Measurements from ENCODE around the gene MIER2. TPM values are rescaled to one million over a fixed set of nuclear protein-coding genes. Genes with fewer than 3 reads are reported as not detected.

The MIER2 gene
- polyA plus RNA-seq, 1 donor from 2014 or later, result 16.0 TPM

DNA sequence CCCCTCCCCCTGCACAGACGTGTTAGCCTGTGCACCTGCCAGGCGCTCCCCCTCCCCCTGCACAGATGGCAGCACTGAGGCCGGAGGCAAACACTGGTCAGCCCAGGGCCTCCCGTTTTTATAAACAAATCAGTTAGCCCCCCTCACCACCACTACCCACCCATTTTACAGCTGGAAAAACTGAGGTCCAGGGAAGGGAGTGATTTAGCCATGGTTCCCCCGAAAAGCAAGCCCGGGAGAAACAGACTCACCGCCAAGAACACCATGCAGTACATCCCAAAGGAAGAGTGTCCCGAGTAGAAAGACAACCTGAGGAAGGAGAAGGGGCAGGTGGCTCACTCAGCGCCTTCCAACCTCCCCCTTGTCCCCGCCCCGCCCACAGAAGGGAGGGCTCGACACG is 62.1 kb downstream of the MIER2 start:
- no peak overlapping the region for H3K4me3 ChIP-seq (ENCODE audit: low read length)
- H4K20me1 ChIP-seq (ENCODE audit: insufficient read depth), result no peaks in the 10 kb centered on the region
- H3K9me3 ChIP-seq (ENCODE audit: low read length), result no peaks in the 10 kb centered on the region
- TF ChIP-seq TAF1 (IDR thresholded peaks at IDR 0.05; ENCODE audit: low read depth) (no peak), SMC3 (conservative IDR thresholded peaks at IDR 0.05; ENCODE audit: poor library complexity) (no peak), EP300 (conservative IDR thresholded peaks at IDR 0.05; ENCODE audit: poor library complexity, severe bottlenecking) (no peak), POLR2AphosphoS5 (IDR thresholded peaks at IDR 0.05) (no peak), EZH2 (IDR thresholded peaks at IDR 0.05; ENCODE audit: borderline replicate concordance, insufficient read depth, low read length, poor library complexity, severe bottlenecking) (no peak), RAD21 (conservative IDR thresholded peaks at IDR 0.05) (no peak), MXI1 (conservative IDR thresholded peaks at IDR 0.05; ENCODE audit: poor library complexity, severe bottlenecking) (no peak)
- TF ChIP-seq, protein P1, sequence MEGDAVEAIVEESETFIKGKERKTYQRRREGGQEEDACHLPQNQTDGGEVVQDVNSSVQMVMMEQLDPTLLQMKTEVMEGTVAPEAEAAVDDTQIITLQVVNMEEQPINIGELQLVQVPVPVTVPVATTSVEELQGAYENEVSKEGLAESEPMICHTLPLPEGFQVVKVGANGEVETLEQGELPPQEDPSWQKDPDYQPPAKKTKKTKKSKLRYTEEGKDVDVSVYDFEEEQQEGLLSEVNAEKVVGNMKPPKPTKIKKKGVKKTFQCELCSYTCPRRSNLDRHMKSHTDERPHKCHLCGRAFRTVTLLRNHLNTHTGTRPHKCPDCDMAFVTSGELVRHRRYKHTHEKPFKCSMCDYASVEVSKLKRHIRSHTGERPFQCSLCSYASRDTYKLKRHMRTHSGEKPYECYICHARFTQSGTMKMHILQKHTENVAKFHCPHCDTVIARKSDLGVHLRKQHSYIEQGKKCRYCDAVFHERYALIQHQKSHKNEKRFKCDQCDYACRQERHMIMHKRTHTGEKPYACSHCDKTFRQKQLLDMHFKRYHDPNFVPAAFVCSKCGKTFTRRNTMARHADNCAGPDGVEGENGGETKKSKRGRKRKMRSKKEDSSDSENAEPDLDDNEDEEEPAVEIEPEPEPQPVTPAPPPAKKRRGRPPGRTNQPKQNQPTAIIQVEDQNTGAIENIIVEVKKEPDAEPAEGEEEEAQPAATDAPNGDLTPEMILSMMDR (IDR thresholded peaks at IDR 0.05; ENCODE audit: poor library complexity, severe bottlenecking), result no peak
- TF ChIP-seq, protein P2, sequence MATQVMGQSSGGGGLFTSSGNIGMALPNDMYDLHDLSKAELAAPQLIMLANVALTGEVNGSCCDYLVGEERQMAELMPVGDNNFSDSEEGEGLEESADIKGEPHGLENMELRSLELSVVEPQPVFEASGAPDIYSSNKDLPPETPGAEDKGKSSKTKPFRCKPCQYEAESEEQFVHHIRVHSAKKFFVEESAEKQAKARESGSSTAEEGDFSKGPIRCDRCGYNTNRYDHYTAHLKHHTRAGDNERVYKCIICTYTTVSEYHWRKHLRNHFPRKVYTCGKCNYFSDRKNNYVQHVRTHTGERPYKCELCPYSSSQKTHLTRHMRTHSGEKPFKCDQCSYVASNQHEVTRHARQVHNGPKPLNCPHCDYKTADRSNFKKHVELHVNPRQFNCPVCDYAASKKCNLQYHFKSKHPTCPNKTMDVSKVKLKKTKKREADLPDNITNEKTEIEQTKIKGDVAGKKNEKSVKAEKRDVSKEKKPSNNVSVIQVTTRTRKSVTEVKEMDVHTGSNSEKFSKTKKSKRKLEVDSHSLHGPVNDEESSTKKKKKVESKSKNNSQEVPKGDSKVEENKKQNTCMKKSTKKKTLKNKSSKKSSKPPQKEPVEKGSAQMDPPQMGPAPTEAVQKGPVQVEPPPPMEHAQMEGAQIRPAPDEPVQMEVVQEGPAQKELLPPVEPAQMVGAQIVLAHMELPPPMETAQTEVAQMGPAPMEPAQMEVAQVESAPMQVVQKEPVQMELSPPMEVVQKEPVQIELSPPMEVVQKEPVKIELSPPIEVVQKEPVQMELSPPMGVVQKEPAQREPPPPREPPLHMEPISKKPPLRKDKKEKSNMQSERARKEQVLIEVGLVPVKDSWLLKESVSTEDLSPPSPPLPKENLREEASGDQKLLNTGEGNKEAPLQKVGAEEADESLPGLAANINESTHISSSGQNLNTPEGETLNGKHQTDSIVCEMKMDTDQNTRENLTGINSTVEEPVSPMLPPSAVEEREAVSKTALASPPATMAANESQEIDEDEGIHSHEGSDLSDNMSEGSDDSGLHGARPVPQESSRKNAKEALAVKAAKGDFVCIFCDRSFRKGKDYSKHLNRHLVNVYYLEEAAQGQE (IDR thresholded peaks at IDR 0.05; ENCODE audit: borderline replicate concordance), result no peak
- H3F3A ChIP-seq (ENCODE audit: insufficient read depth, low read length, poor library complexity, severe bottlenecking), result no peaks in the 10 kb centered on the region
- H3K27ac ChIP-seq (ENCODE audit: low read length), result no peak overlapping the region
- H3K79me2 ChIP-seq (replicated peaks; ENCODE audit: insufficient read depth, low read length), result no peaks in the 10 kb centered on the region
- H3K9me2 ChIP-seq (ENCODE audit: insufficient read depth, low read length), result no peaks in the 10 kb centered on the region
- no peaks in the 10 kb centered on the region for H3K36me3 ChIP-seq (ENCODE audit: insufficient read depth, low read length)
- peaks cover 3% of the 10 kb centered on the region for H3K27me3 ChIP-seq (ENCODE audit: insufficient read depth, low read depth, low read length)
- no peak overlapping the region for H3K4me2 ChIP-seq (ENCODE audit: low read length)
- H2AFZ ChIP-seq (ENCODE audit: low read depth, low read length), result no peak overlapping the region
- no peak overlapping the region for H3K9ac ChIP-seq (ENCODE audit: low read length)

DNA sequence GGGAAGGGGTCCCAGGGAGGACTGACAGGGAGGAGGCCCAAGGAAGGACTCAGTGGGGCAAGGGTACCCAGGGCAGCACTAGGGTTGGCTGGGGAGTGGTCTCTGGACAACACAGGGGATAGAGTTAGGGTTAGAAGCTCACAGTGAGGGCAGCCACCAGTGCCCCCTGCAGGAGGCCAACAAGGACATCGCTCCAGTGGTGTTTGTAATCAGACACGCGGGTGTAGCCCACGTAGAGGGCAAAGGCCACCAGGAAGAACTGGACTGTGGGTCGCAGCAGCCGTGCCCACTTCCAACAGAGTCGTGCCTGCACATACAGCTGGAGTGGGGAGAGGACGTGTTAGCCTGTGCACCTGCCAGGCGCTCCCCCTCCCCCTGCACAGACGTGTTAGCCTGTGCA is 62.6 kb downstream of the MIER2 start:
- H3F3A ChIP-seq (ENCODE audit: insufficient read depth, low read length, poor library complexity, severe bottlenecking), result no peaks in the 10 kb centered on the region
- TF ChIP-seq RAD21 (conservative IDR thresholded peaks at IDR 0.05) (no peak), POLR2AphosphoS5 (IDR thresholded peaks at IDR 0.05) (no peak)
- TF ChIP-seq, protein P1 (IDR thresholded peaks at IDR 0.05; ENCODE audit: poor library complexity, severe bottlenecking), result no peak
- no peaks in the 10 kb centered on the region for H3K79me2 ChIP-seq (replicated peaks; ENCODE audit: insufficient read depth, low read length)
- no peaks in the 10 kb centered on the region for H3K36me3 ChIP-seq (ENCODE audit: insufficient read depth, low read length)
- no peak overlapping the region for H2AFZ ChIP-seq (ENCODE audit: low read depth, low read length)
- H3K9me3 ChIP-seq (ENCODE audit: low read length), result no peaks in the 10 kb centered on the region
- no peaks in the 10 kb centered on the region for H4K20me1 ChIP-seq (ENCODE audit: insufficient read depth)
- H3K27me3 ChIP-seq (ENCODE audit: insufficient read depth, low read depth, low read length), result peaks cover 5% of the 10 kb centered on the region
- H3K9me2 ChIP-seq (ENCODE audit: insufficient read depth, low read length), result no peaks in the 10 kb centered on the region
- no peak overlapping the region for H3K4me3 ChIP-seq (ENCODE audit: low read length)
- H3K27ac ChIP-seq (ENCODE audit: low read length), result no peak overlapping the region
- H3K9ac ChIP-seq (ENCODE audit: low read length), result no peak overlapping the region
- no peak overlapping the region for H3K4me2 ChIP-seq (ENCODE audit: low read length)

Data from neural cell (in vitro differentiated cells).